Activated CD4-positive, alpha-beta memory T cell treated with anti-CD3 and anti-CD28 coated beads, Interleukin-2, amount 10 ng/mL, durations not matched to agents 7 days and 5 days (primary cell): ENCODE results near the gene NR3C1. TPM values are rescaled to one million over a fixed set of nuclear protein-coding genes. Genes with fewer than 3 reads are reported as not detected.

Experiments used
- CTCF ChIA-PET: fragments of 350-600 bp; sonication (Branson Sonifier 250); formaldehyde crosslinking; loops from one replicate; lab custom pipeline; 2021; ENCODE audit warnings: antibody characterized with exemption, inconsistent platforms; lab: Charles Lee
- POLR2A ChIA-PET: fragments of 350-600 bp; sonication (Branson Sonifier 250); formaldehyde crosslinking; loops from one replicate; lab custom pipeline; 2021; ENCODE audit warnings: antibody characterized with exemption; lab: Charles Lee
- DNase-seq: peaks from one replicate; pipeline ENCODE4 v3.0.0-alpha.2; 2020
- H3K27ac Mint-ChIP-seq: one replicate; pipeline ENCODE4 v1.8.0; 2021; ENCODE audit warnings: mild to moderate bottlenecking, mixed read lengths
- H3K27me3 Mint-ChIP-seq: one replicate; pipeline ENCODE4 v1.8.0; 2021; ENCODE audit warnings: mixed read lengths
- H3K36me3 Mint-ChIP-seq: one replicate; pipeline ENCODE4 v1.8.0; 2021; ENCODE audit warnings: low read depth, mixed read lengths
- H3K4me1 Mint-ChIP-seq: one replicate; pipeline ENCODE4 v1.8.0; 2021; ENCODE audit warnings: mixed read lengths
- H3K4me3 Mint-ChIP-seq: one replicate; pipeline ENCODE4 v1.8.0; 2021; ENCODE audit warnings: mild to moderate bottlenecking, mixed read lengths
- H3K9me3 Mint-ChIP-seq: one replicate; pipeline ENCODE4 v1.8.0; 2021; ENCODE audit warnings: mixed read lengths
- total RNA-seq, 2 experiments: library from RNA; stranded (reverse); gene quantifications; one replicate each; pipeline ENCODE4 v1.2.3, GENCODE V29; 2021

Gene NR3C1
- total RNA-seq, 2 experiments from 2014 or later = 79.3 to 81.6 TPM

GRCh38 chr5:143401227-143402016 is 2.1 kb downstream of the NR3C1 start:
- ChIA-PET CTCF (interaction anchor here (0.8 to 1.9 kb wide), 5 partner anchors 8 to 688 kb away, joined by 3 to 7 read pairs (median 4); no protein-coding TSS in a partner anchor), POLR2A (interaction anchor here (0.7 to 2.8 kb wide), 9 partner anchors 12 to 399 kb away, joined by 3 to 11 read pairs (median 4); no protein-coding TSS in a partner anchor)
- DNase-seq = no peak
- Mint-ChIP-seq H3K36me3 (peaks cover 44% of the 10 kb centered on the region), H3K27ac (peak overlapping the region; percentile 58), H3K9me3 (no peaks in the 10 kb centered on the region), H3K4me3 (peak overlapping the region; percentile 75), H3K4me1 (peaks cover 61% of the 10 kb centered on the region), H3K27me3 (no peaks in the 10 kb centered on the region)

- H3K9me3 Mint-ChIP-seq = no peaks in the 10 kb centered on the region
- POLR2A ChIA-PET = interaction anchor here (0.7 to 2.8 kb wide), 8 partner anchors 11 to 398 kb away, joined by 3 to 11 read pairs (median 4); no protein-coding TSS in a partner anchor
- H3K27me3 Mint-ChIP-seq = no peaks in the 10 kb centered on the region
Measured at GRCh38 chr5:143400541-143401226, 2.8 kb downstream of the NR3C1 start.

GRCh38 chr5:143399616-143400540 is 3.6 kb downstream of the NR3C1 start:
- Mint-ChIP-seq H3K27ac (no peak overlapping the region), H3K4me1 (peaks cover 59% of the 10 kb centered on the region), H3K36me3 (peaks cover 42% of the 10 kb centered on the region), H3K27me3 (no peaks in the 10 kb centered on the region), H3K9me3 (no peaks in the 10 kb centered on the region), H3K4me3 (peak overlapping the region; percentile 75)
- no peak for DNase-seq
- ChIA-PET CTCF (interaction anchor here (1.0 to 1.3 kb wide), 2 partner anchors 397 to 425 kb away, joined by 3 to 7 read pairs; no protein-coding TSS in a partner anchor), POLR2A (interaction anchor here (1.0 to 2.8 kb wide), 7 partner anchors 10 to 398 kb away, joined by 3 to 11 read pairs (median 3); no protein-coding TSS in a partner anchor)

More at GRCh38 chr5:143400541-143401226, 2.8 kb downstream of the NR3C1 start:
- Mint-ChIP-seq H3K36me3 (peaks cover 46% of the 10 kb centered on the region), H3K4me3 (peak overlapping the region; percentile 75), H3K27ac (no peak overlapping the region), H3K4me1 (peaks cover 61% of the 10 kb centered on the region)
- CTCF ChIA-PET = interaction anchor here (0.8 to 1.9 kb wide), 5 partner anchors 9 to 687 kb away, joined by 3 to 7 read pairs (median 4); no protein-coding TSS in a partner anchor
- DNase-seq = no peak

DNA sequence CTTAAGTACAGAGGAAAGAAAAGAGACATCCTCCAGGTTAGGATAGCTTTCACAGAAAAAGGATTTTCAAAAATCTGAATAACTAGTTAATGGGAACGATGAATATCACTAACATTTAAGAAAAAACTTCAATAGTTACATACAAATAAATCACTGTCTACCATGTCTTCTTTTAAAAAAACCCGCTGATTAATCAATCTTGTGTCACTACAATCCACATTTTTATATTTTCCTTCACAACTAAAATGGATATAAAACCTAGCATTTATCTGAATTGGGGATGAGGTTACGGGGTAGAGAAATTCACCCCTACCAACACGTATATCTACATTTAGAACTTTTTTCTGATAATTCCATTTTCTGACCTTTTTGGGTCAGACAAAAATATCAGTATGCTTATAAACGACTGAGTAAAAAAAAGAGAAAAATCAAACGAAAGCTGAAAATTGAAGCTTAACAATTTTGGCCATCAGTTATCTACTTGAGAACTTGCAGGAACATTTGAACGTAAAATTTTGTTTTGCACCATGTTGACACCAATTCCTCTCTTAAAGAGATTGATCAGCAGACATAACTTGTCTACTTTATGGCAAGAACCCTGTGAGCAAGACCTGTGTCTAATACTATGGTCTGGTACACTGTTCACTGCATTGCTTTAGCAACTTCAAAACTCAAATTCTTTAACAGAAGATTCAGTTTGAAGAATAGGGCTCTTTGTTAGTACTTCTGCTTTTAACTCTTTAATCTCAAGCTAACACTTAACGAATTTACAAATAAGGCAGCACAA is 4.8 kb downstream of the NR3C1 start:
- H3K4me3 Mint-ChIP-seq = peak overlapping the region; percentile 75
- peaks cover 62% of the 10 kb centered on the region for H3K4me1 Mint-ChIP-seq
- H3K27ac Mint-ChIP-seq = no peak overlapping the region
- no peaks in the 10 kb centered on the region for H3K9me3 Mint-ChIP-seq
- peaks cover 45% of the 10 kb centered on the region for H3K36me3 Mint-ChIP-seq
- CTCF ChIA-PET = interaction anchor here (0.9 to 1.0 kb wide), 2 partner anchors 395 to 426 kb away, joined by 3 to 5 read pairs; no protein-coding TSS in a partner anchor
- POLR2A ChIA-PET = interaction anchor here (1.0 kb wide), 1 partner anchor 396 kb away, joined by 3 read pairs; no protein-coding TSS in a partner anchor
- no peak for DNase-seq
- no peaks in the 10 kb centered on the region for H3K27me3 Mint-ChIP-seq

DNA sequence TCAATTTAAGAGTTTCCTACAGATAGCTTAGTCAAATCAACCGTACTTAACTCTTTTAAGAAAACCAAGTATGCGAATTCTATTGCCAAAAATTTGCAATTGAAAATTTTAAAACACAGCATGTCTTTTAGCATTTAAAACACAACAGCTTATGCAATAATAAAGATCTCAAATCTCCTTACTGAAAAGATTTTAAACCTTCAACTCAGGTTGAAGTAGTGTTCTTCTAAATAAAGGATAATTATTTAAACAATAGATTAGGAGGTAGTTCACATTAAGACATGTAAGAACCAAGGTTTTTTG is 5.5 kb downstream of the NR3C1 start:
- ChIA-PET CTCF (interaction anchor here (0.9 to 2.1 kb wide), 2 partner anchors 395 kb away, joined by 5 to 8 read pairs; no protein-coding TSS in a partner anchor), POLR2A (interaction anchor here (1.1 kb wide), 1 partner anchor 44 kb away, joined by 3 read pairs; no protein-coding TSS in a partner anchor)
- no peaks in the 10 kb centered on the region for H3K27me3 Mint-ChIP-seq
- H3K4me1 Mint-ChIP-seq = peaks cover 66% of the 10 kb centered on the region
- H3K9me3 Mint-ChIP-seq = no peaks in the 10 kb centered on the region
- peaks cover 45% of the 10 kb centered on the region for H3K36me3 Mint-ChIP-seq
- H3K27ac Mint-ChIP-seq = no peak overlapping the region
- peak overlapping the region; percentile 75 for H3K4me3 Mint-ChIP-seq
- DNase-seq = no peak

DNA sequence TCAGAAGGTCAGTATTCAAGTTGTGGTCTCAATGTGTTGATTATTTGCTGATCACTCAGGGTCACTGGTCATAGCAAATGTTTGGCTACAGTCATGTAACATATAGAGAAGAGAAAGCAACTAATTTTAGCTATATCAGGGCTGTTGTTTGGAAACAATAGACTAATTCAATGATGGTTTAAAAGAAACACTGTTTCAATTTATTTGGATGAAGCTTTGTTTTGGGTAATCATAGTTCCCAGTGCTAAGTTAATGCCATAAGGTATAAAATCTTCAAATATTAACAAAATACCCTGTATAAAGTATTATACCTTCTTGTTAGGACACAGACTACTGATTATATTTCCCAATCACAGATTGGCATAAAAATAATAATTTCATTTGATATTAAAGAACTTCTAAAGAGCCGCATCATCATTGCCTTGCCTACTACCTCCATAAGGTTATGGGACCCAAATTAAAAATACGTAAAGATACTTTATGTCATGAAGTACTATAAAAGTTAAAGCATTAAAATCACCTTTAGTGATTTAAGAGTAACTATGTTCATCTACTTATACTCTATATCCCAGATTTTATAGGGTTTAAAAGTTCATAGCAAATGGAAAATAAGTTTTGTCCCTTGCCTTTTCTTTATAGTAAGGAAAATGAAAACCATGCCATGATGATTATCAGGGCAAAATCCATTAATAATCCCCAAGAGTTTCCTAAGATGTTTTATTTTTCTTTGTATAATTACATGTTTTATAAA is 6.0 kb downstream of the NR3C1 start:
- Mint-ChIP-seq H3K4me1 (peaks cover 68% of the 10 kb centered on the region), H3K27ac (no peak overlapping the region), H3K27me3 (no peaks in the 10 kb centered on the region), H3K4me3 (peak overlapping the region; percentile 27), H3K36me3 (peaks cover 45% of the 10 kb centered on the region), H3K9me3 (no peaks in the 10 kb centered on the region)
- ChIA-PET POLR2A (interaction anchor here (1.1 kb wide), 1 partner anchor 43 kb away, joined by 3 read pairs; no protein-coding TSS in a partner anchor), CTCF (interaction anchor here (2.1 kb wide), 1 partner anchor 394 kb away, joined by 8 read pairs; no protein-coding TSS in a partner anchor)
- no peak for DNase-seq

- H3K9me3 Mint-ChIP-seq = no peaks in the 10 kb centered on the region
- CTCF ChIA-PET = interaction anchor here (0.7 to 2.1 kb wide), 3 partner anchors 295 to 393 kb away, joined by 3 to 8 read pairs (median 4); no protein-coding TSS in a partner anchor
- peaks cover 60% of the 10 kb centered on the region for H3K4me1 Mint-ChIP-seq
- no peak for DNase-seq
- peaks cover 45% of the 10 kb centered on the region for H3K36me3 Mint-ChIP-seq
- POLR2A ChIA-PET = interaction anchor here (1.1 kb wide), 1 partner anchor 8 kb away, joined by 3 read pairs; no protein-coding TSS in a partner anchor
- H3K27ac Mint-ChIP-seq = no peak overlapping the region
- peak overlapping the region; percentile 63 for H3K4me3 Mint-ChIP-seq
- H3K27me3 Mint-ChIP-seq = no peaks in the 10 kb centered on the region
Measured at GRCh38 chr5:143396353-143396940, 7.0 kb downstream of the NR3C1 start.

- H3K36me3 Mint-ChIP-seq = peaks cover 38% of the 10 kb centered on the region
Measured at GRCh38 chr5:143395638-143396352, 7.7 kb downstream of the NR3C1 start.

GRCh38 chr5:143393524-143393923 is 10.0 kb downstream of the NR3C1 start:
- Mint-ChIP-seq H3K27me3 (no peaks in the 10 kb centered on the region), H3K4me3 (no peak overlapping the region), H3K36me3 (peaks cover 32% of the 10 kb centered on the region), H3K9me3 (no peaks in the 10 kb centered on the region), H3K4me1 (peaks cover 46% of the 10 kb centered on the region), H3K27ac (no peak overlapping the region)
- DNase-seq = no peak
- POLR2A ChIA-PET = interaction anchor here (1.3 kb wide), 1 partner anchor 11 kb away, joined by 4 read pairs; the partner anchor contains the start of gene NR3C1
- CTCF ChIA-PET = interaction anchor here (1.7 to 2.2 kb wide), 2 partner anchors 10 to 11 kb away, joined by 5 to 7 read pairs; partner anchors contain the start of gene NR3C1

More at GRCh38 chr5:143395638-143396352, 7.7 kb downstream of the NR3C1 start:
- ChIA-PET POLR2A (interaction anchor here (1.1 kb wide), 1 partner anchor 9 kb away, joined by 3 read pairs; no protein-coding TSS in a partner anchor), CTCF (interaction anchor here (1.1 to 2.1 kb wide), 2 partner anchors 387 to 393 kb away, joined by 4 to 8 read pairs; no protein-coding TSS in a partner anchor)
- Mint-ChIP-seq H3K9me3 (no peaks in the 10 kb centered on the region), H3K4me1 (peaks cover 53% of the 10 kb centered on the region), H3K4me3 (peak overlapping the region; percentile 63), H3K27me3 (no peaks in the 10 kb centered on the region), H3K27ac (no peak overlapping the region)
- no peak for DNase-seq

DNA sequence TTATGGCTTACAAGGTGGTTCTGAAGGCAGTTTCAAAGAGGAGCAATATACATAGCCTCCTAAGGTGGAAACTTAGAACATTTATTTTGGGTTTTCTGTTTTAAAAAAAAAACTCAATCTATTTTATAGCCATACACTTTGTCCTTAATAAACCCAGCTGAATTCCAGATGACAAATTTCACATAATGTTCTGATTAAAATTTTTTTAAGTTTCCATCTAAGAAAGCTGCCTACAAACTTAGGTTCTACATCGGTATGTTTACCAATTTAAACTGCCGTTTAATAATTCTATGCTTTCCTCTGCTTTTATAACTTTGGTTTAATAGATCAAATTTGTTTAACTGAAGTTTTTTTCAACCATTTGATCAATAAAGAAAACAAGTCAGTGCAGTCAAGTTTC is 12.5 kb downstream of the NR3C1 start:
- Mint-ChIP-seq H3K4me3 (no peak overlapping the region), H3K27me3 (no peaks in the 10 kb centered on the region), H3K27ac (no peak overlapping the region), H3K36me3 (peaks cover 38% of the 10 kb centered on the region), H3K4me1 (peaks cover 53% of the 10 kb centered on the region), H3K9me3 (peaks cover 7% of the 10 kb centered on the region)
- no peak for DNase-seq
- CTCF ChIA-PET = no interaction called here
- POLR2A ChIA-PET = interaction anchor here (2.5 kb wide), 1 partner anchor 14 kb away, joined by 8 read pairs; no protein-coding TSS in a partner anchor
